ENCODE measurements around the gene ZNF668. TPM values are rescaled to one million over a fixed set of nuclear protein-coding genes. Genes with fewer than 3 reads are reported as not detected.

ZNF668 gene
- polyA plus RNA-seq (2011; rRNA removed) (10.2 and 16.3 TPM in 2 replicates), polyA minus RNA-seq (2011; rRNA and poly(A)+ RNA removed) (7.8 and 10.9 TPM in 2 replicates)

GRCh38 chr16:31073970-31074813 is at the start of gene ZNF668, which contains the start of gene ZNF646:
Gene ZNF668 (minus strand): TSS chr16:31074240. CDS start chr16:31064459, 9,781 bp downstream.
Gene ZNF646 (plus strand): TSS chr16:31074422. CDS start chr16:31076325, 1,903 bp downstream.
- ChIA-PET CTCF (interaction anchor here (0.5 to 1.8 kb wide), 10 partner anchors 10 to 139 kb away, joined by 3 to 11 read pairs (median 3); partner anchors contain the start of genes BCKDK, HSD3B7 and SETD1A), POLR2A (interaction anchor here (0.6 to 1.1 kb wide), 2 partner anchors 75 to 90 kb away, joined by 3 to 11 read pairs; no protein-coding TSS in a partner anchor)
- peaks cover 15% of the 10 kb centered on the region for H3K36me3 ChIP-seq (ENCODE audit: control insufficient read depth, insufficient read depth, low read length)
- DNase-seq (ENCODE audit: low read depth): peak; percentile 94
- H3K27me3 ChIP-seq (ENCODE audit: control insufficient read depth, insufficient read depth, low read length): no peaks in the 10 kb centered on the region
- no peak for TF ChIP-seq CTCF (IDR thresholded peaks at IDR 0.05; ENCODE audit: insufficient read depth, low read depth, low read length)
- H3K4me3 ChIP-seq (ENCODE audit: low read depth, low read length): peak within 1 kb of the TSS; percentile 81

- H3K36me3 ChIP-seq (ENCODE audit: control insufficient read depth, insufficient read depth, low read length): peaks cover 13% of the 10 kb centered on the region
- ChIA-PET CTCF (interaction anchor here (1.1 kb wide), 1 partner anchor 322 kb away, joined by 3 read pairs; the partner anchor contains the start of gene ZNF843), POLR2A (no interaction called here)
- no peak for DNase-seq (ENCODE audit: low read depth)
- no peak for TF ChIP-seq CTCF (IDR thresholded peaks at IDR 0.05; ENCODE audit: insufficient read depth, low read depth, low read length)
- no peaks in the 10 kb centered on the region for H3K27me3 ChIP-seq (ENCODE audit: control insufficient read depth, insufficient read depth, low read length)
- H3K4me3 ChIP-seq (ENCODE audit: low read depth, low read length): no peak overlapping the region
Measured at GRCh38 chr16:31120129-31120528, 46.1 kb upstream of the ZNF668 start.

GRCh38 chr16:31118223-31119155 is 44.4 kb upstream of the ZNF668 start:
- ChIA-PET CTCF (interaction anchor here (1.1 to 2.6 kb wide), 3 partner anchors 23 to 165 kb away, joined by 3 to 13 read pairs (median 7); no protein-coding TSS in a partner anchor), POLR2A (interaction anchor here (0.6 to 1.6 kb wide), 3 partner anchors 24 to 342 kb away, joined by 3 to 19 read pairs (median 8); no protein-coding TSS in a partner anchor)
- Histone ChIP-seq H3K36me3 (ENCODE audit: control insufficient read depth, insufficient read depth, low read length) (peaks cover 13% of the 10 kb centered on the region), H3K27me3 (ENCODE audit: control insufficient read depth, insufficient read depth, low read length) (no peaks in the 10 kb centered on the region), H3K4me3 (ENCODE audit: low read depth, low read length) (peak overlapping the region; percentile 77)
- no peak for TF ChIP-seq CTCF (IDR thresholded peaks at IDR 0.05; ENCODE audit: insufficient read depth, low read depth, low read length)
- peak; percentile 50 for DNase-seq (ENCODE audit: low read depth)

GRCh38 chr16:31117384-31118222 is 43.6 kb upstream of the ZNF668 start, which contains the start of gene KAT8:
Gene KAT8 (plus strand): TSS chr16:31117664. CDS start chr16:31117682, 18 bp downstream.
- ChIA-PET POLR2A (interaction anchor here (0.6 to 1.6 kb wide), 7 partner anchors 10 to 343 kb away, joined by 3 to 19 read pairs (median 4); no protein-coding TSS in a partner anchor), CTCF (interaction anchor here (0.6 to 2.6 kb wide), 7 partner anchors 10 to 306 kb away, joined by 3 to 13 read pairs (median 3); no protein-coding TSS in a partner anchor)
- Histone ChIP-seq H3K36me3 (ENCODE audit: control insufficient read depth, insufficient read depth, low read length) (peaks cover 15% of the 10 kb centered on the region), H3K27me3 (ENCODE audit: control insufficient read depth, insufficient read depth, low read length) (no peaks in the 10 kb centered on the region), H3K4me3 (ENCODE audit: low read depth, low read length) (peak within 1 kb of the TSS; percentile 77)
- DNase-seq (ENCODE audit: low read depth): peak; percentile 83
- TF ChIP-seq CTCF (IDR thresholded peaks at IDR 0.05; ENCODE audit: insufficient read depth, low read depth, low read length): no peak
